ENCODE data around the gene APOBEC3G.

The APOBEC3G gene

GRCh38 chr22:39128508-39128907 is 51.4 kb downstream of the APOBEC3G start:
- DNase-seq: no peak

GRCh38 chr22:39129081-39129480 is 52.0 kb downstream of the APOBEC3G start:
- no peak for DNase-seq

GRCh38 chr22:39129746-39130145 is 52.7 kb downstream of the APOBEC3G start:
- no peak for DNase-seq

GRCh38 chr22:39130152-39130704 is 53.2 kb downstream of the APOBEC3G start:
- DNase-seq: no peak

GRCh38 chr22:39130892-39131855 is 54.1 kb downstream of the APOBEC3G start:
- DNase-seq: no peak

GRCh38 chr22:39132281-39132680 is 55.2 kb downstream of the APOBEC3G start:
- no peak for DNase-seq

- no peak for DNase-seq
Observed at GRCh38 chr22:39132871-39133524, 55.9 kb downstream of the APOBEC3G start.

- no peak for DNase-seq
Observed at GRCh38 chr22:39133871-39134270, 56.8 kb downstream of the APOBEC3G start.

GRCh38 chr22:39134366-39135091 is 57.5 kb downstream of the APOBEC3G start:
- DNase-seq: no peak

- peak; percentile 45 for DNase-seq
Observed at GRCh38 chr22:39135092-39135896, 58.2 kb downstream of the APOBEC3G start.

GRCh38 chr22:39136317-39136716 is 59.2 kb downstream of the APOBEC3G start:
- no peak for DNase-seq

All from fibroblast of skin of right biceps (primary cell).